ENCODE data around the gene KIF3C.

- TF ChIP-seq CTCF (IDR thresholded peaks at IDR 0.05) (no peak), POLR2A (IDR thresholded peaks at IDR 0.05) (no peak)
These were observed at the start of gene KIF3C for GRCh38 chr2:25982273-25982967.

All from Peyer's patch (tissue), 4 donors.